ENCODE data around the gene SPATS2L.

DNA sequence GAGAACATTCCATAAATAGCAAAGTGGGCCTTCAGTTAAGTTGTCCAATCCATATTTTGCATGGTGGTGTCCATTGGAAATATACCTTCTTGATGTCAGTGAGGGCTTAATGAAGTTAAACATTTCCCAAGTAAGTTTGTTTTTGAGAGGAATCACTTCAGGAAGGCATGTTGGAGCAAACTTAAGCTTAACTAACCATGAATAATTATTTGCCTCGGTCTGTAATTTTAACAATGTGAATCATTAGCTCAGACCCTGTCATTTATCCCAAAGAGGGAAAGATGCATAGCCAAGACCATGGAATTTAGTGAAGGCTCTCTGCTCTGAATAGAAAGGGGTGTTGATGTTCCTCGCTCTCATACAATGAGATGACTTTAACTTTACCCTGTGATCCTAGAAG is 47.4 kb downstream of the SPATS2L start:
- TF ChIP-seq, protein P1, sequence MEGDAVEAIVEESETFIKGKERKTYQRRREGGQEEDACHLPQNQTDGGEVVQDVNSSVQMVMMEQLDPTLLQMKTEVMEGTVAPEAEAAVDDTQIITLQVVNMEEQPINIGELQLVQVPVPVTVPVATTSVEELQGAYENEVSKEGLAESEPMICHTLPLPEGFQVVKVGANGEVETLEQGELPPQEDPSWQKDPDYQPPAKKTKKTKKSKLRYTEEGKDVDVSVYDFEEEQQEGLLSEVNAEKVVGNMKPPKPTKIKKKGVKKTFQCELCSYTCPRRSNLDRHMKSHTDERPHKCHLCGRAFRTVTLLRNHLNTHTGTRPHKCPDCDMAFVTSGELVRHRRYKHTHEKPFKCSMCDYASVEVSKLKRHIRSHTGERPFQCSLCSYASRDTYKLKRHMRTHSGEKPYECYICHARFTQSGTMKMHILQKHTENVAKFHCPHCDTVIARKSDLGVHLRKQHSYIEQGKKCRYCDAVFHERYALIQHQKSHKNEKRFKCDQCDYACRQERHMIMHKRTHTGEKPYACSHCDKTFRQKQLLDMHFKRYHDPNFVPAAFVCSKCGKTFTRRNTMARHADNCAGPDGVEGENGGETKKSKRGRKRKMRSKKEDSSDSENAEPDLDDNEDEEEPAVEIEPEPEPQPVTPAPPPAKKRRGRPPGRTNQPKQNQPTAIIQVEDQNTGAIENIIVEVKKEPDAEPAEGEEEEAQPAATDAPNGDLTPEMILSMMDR (IDR thresholded peaks at IDR 0.05), result no peak
- TF ChIP-seq POLR2A (IDR thresholded peaks at IDR 0.05), result no peak

Measured in lower leg skin (tissue), 3 donors.